Loucy (cell line): ENCODE data around the gene ABCC9.

Source experiments
- H2AFZ ChIP-seq: fragments of 200-600 bp; sonication (generic); 2 replicates; pipeline ENCODE4 v1.6.0; 2016; ENCODE audit warnings: antibody characterized with exemption, mild to moderate bottlenecking, low read length, moderate library complexity
- H3F3A ChIP-seq: fragments of 200-600 bp; 2 replicates; pipeline ENCODE4 v1.6.0; 2016; ENCODE audit warnings: antibody characterized with exemption, low read depth, mild to moderate bottlenecking
- H3K27me3 ChIP-seq: fragments of 200-600 bp; sonication (generic); 2 replicates; pipeline ENCODE4 v1.6.1; 2014; ENCODE audit warnings: low read length, mild to moderate bottlenecking; ENCODE audit not compliant: insufficient read depth, poor library complexity, severe bottlenecking
- H3K36me3 ChIP-seq: fragments of 200-600 bp; sonication (generic); 2 replicates; pipeline ENCODE4 v1.6.1; 2016; ENCODE audit warnings: low read length; ENCODE audit not compliant: insufficient read depth
- H3K4me1 ChIP-seq: fragments of 200-600 bp; sonication (generic); 2 replicates; pipeline ENCODE4 v1.5.1; 2014; ENCODE audit warnings: low read length, mild to moderate bottlenecking; ENCODE audit not compliant: insufficient read depth, poor library complexity, severe bottlenecking
- H3K4me2 ChIP-seq: fragments of 200-600 bp; sonication (generic); 2 replicates; pipeline ENCODE4 v1.6.0; 2014; ENCODE audit warnings: antibody characterized with exemption, low read length, low read depth, mild to moderate bottlenecking; ENCODE audit not compliant: poor library complexity, severe bottlenecking
- H3K4me3 ChIP-seq: fragments of 200-600 bp; sonication (generic); 2 replicates; pipeline ENCODE4 v1.5.1; 2014; ENCODE audit warnings: low read length, mild to moderate bottlenecking, mixed read lengths; ENCODE audit not compliant: poor library complexity, severe bottlenecking
- H3K79me2 ChIP-seq: fragments of 200-600 bp; sonication (generic); 2 replicates; pipeline ENCODE4 v1.6.1; 2014; ENCODE audit warnings: low read length; ENCODE audit not compliant: insufficient read depth
- H3K9ac ChIP-seq: fragments of 200-600 bp; sonication (generic); 2 replicates; pipeline ENCODE4 v1.6.0; 2014; ENCODE audit warnings: mild to moderate bottlenecking, low read depth, low read length, moderate library complexity; ENCODE audit not compliant: poor library complexity, severe bottlenecking
- H3K9me2 ChIP-seq: fragments of 200-600 bp; sonication (generic); replicated peaks from 2 replicates; pipeline ENCODE4 v1.6.1; 2016; ENCODE audit warnings: low read depth, low read length, mixed read lengths
- H3K9me3 ChIP-seq: fragments of 200-600 bp; sonication (generic); 2 replicates; pipeline ENCODE4 v1.6.1; 2014; ENCODE audit warnings: mild to moderate bottlenecking, antibody characterized with exemption, low read length, low read depth; ENCODE audit not compliant: insufficient read depth
- H4K20me1 ChIP-seq: fragments of 200-600 bp; sonication (generic); 2 replicates; pipeline ENCODE4 v1.6.0; 2014; ENCODE audit warnings: antibody characterized with exemption, low read length, mild to moderate bottlenecking; ENCODE audit not compliant: insufficient read depth, poor library complexity, severe bottlenecking
- EZH2phosphoT487 ChIP-seq: fragments of 200-600 bp; IDR thresholded peaks from 2 replicates; pipeline ENCODE4 v1.6.1; 2018; ENCODE audit warnings: antibody characterized with exemption, mild to moderate bottlenecking, moderate library complexity, borderline replicate concordance
- TF ChIP-seq, protein P1 (sequence below): fragments of 200-600 bp; sonication (generic); conservative IDR thresholded peaks from 2 replicates; pipeline ENCODE4 v1.5.1; 2014; ENCODE audit warnings: mild to moderate bottlenecking, antibody characterized with exemption, low read length

Gene ABCC9

DNA sequence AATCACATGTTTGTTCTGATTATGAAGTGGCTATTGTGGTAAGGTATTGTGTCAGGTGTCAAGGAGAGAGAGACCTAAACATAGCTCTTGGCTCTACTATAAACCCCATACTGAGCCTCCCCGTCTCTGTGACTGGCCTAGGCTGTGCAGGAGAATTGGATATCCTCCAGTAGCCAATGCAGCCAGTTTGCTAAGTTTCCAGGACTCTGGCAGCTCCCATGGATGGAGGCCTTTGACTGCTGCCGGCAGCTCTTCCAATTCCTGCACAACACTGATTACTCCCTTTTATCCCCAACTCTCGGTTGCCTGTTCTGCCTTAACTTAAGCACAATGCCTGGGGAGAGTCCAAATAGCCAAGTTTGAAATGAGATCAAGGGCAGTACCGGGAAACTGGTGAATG, 59.3 kb downstream of the ABCC9 start:
- H3K36me3 ChIP-seq, result no peaks in the 10 kb centered on the region
- H3K9me2 ChIP-seq, result no peaks in the 10 kb centered on the region
- H3K4me3 ChIP-seq, result no peak overlapping the region
- no peaks in the 10 kb centered on the region for H3K4me1 ChIP-seq
- TF ChIP-seq EZH2phosphoT487, result no peak
- TF ChIP-seq, protein P1, sequence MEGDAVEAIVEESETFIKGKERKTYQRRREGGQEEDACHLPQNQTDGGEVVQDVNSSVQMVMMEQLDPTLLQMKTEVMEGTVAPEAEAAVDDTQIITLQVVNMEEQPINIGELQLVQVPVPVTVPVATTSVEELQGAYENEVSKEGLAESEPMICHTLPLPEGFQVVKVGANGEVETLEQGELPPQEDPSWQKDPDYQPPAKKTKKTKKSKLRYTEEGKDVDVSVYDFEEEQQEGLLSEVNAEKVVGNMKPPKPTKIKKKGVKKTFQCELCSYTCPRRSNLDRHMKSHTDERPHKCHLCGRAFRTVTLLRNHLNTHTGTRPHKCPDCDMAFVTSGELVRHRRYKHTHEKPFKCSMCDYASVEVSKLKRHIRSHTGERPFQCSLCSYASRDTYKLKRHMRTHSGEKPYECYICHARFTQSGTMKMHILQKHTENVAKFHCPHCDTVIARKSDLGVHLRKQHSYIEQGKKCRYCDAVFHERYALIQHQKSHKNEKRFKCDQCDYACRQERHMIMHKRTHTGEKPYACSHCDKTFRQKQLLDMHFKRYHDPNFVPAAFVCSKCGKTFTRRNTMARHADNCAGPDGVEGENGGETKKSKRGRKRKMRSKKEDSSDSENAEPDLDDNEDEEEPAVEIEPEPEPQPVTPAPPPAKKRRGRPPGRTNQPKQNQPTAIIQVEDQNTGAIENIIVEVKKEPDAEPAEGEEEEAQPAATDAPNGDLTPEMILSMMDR, result no peak
- H3K79me2 ChIP-seq, result no peaks in the 10 kb centered on the region
- no peaks in the 10 kb centered on the region for H4K20me1 ChIP-seq
- no peak overlapping the region for H3K9ac ChIP-seq
- no peak overlapping the region for H2AFZ ChIP-seq
- no peaks in the 10 kb centered on the region for H3K9me3 ChIP-seq
- H3K4me2 ChIP-seq, result no peak overlapping the region
- no peaks in the 10 kb centered on the region for H3K27me3 ChIP-seq
- H3F3A ChIP-seq, result no peaks in the 10 kb centered on the region

DNA sequence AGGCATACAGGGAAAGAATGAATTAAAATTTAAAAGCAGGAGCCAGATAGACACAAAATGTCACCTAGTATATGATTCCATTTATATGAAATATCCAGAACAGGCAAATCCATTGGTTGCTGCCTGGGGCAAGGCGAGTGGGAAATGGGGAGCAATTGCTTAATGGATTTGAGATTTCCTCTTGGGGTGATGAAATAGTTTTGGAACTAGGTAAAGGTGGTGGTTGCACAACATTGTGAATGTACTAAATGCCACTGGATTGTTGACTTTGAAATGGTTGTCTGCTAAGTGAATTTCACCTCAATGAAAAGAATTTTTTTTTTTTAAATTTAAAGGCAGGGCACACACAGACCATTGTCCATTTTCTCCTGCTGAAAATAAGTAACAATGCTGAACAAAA, 61.9 kb downstream of the ABCC9 start:
- Histone ChIP-seq H3F3A (no peaks in the 10 kb centered on the region), H3K36me3 (no peaks in the 10 kb centered on the region), H3K9me3 (no peaks in the 10 kb centered on the region), H4K20me1 (no peaks in the 10 kb centered on the region), H3K4me2 (no peak overlapping the region), H3K9me2 (no peaks in the 10 kb centered on the region), H3K27me3 (no peaks in the 10 kb centered on the region), H3K9ac (no peak overlapping the region), H3K4me3 (no peak overlapping the region), H3K79me2 (no peaks in the 10 kb centered on the region), H3K4me1 (no peaks in the 10 kb centered on the region), H2AFZ (no peak overlapping the region)
- no peak for TF ChIP-seq EZH2phosphoT487
- TF ChIP-seq, protein P1, result no peak

DNA sequence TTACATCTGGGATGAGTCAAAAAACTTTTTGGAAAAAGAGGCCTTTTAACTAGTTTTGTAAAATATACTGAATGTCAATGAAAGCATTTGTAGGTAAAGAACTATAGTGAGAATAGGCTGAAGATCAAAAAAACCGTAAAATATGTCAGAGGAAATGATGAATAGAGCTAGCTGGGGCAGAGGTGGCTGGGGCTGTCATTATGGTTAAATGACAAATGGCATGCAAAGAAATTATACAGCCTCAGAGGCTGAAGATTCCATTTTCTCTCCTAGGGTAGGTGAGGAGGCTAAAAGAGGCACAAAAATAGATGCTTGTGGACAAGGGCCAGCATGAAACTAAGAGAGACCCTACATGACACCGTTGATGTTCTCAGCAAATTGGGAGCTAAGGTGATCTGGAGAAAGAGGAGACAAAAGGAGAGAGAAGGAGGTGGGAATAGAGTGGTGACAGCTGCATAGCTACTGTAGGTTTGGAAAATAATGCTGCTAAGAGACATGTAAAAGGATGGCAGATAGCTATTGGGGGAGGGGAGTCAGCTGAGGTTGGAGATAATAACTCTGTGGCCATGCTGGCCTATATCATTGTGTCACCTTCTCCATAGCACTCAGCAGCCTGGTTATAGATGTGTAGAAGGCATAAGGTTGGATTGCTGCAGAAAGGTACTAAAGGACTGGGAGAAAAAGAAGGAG, 63.8 kb downstream of the ABCC9 start:
- H3K9me3 ChIP-seq, result no peaks in the 10 kb centered on the region
- H3K4me3 ChIP-seq, result no peak overlapping the region
- H3K9ac ChIP-seq, result no peak overlapping the region
- H3K4me2 ChIP-seq, result no peak overlapping the region
- TF ChIP-seq EZH2phosphoT487, result no peak
- TF ChIP-seq, protein P1, result no peak
- no peaks in the 10 kb centered on the region for H4K20me1 ChIP-seq
- no peaks in the 10 kb centered on the region for H3K27me3 ChIP-seq
- H3K4me1 ChIP-seq, result no peaks in the 10 kb centered on the region
- H3K79me2 ChIP-seq, result no peaks in the 10 kb centered on the region
- H3F3A ChIP-seq, result no peaks in the 10 kb centered on the region
- H3K9me2 ChIP-seq, result peaks cover 2% of the 10 kb centered on the region; the same call in 1 of the 2 replicates
- no peaks in the 10 kb centered on the region for H3K36me3 ChIP-seq
- H2AFZ ChIP-seq, result no peak overlapping the region
